ENCODE measurements around the gene ABCC6. TPM values are rescaled to one million over a fixed set of nuclear protein-coding genes. Genes with fewer than 3 reads are reported as not detected.

Gene ABCC6
- total and polyA plus RNA-seq, 9 donors, result 0.12 to 2.0 (median 0.88) TPM

DNA sequence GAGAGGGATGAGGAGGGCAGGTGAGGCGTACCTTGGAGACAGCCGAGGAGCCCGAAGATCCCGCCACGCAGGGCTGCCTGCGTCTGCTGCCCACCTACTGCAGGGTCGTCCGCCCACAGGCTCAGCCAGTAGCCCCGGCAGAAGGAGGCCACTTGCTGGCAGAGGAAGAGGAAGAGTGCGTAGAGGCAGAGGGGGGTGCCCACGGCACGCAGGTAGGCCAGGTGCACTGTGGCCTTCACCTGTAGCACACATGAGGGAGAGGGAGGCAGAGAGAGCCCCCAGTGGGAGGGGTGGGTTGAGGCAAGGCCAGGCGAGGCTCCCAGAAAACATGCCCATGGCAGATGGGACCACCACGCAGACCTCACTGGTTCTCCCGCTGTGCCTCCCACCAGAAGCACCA, 53.7 kb downstream of the ABCC6 start:
- Histone ChIP-seq H3K4me3 (no peak overlapping the region), H3K36me3 (no peaks in the 10 kb centered on the region), H3K9me3 (no peaks in the 10 kb centered on the region), H3K4me1 (ENCODE audit: insufficient read depth) (no peaks in the 10 kb centered on the region), H3K27me3 (no peaks in the 10 kb centered on the region), H3K27ac (no peak overlapping the region)
- intact Hi-C loops (cut with DNase I), result no loop called here
- TF ChIP-seq CTCF (IDR thresholded peaks at IDR 0.05) (no peak), POLR2A (IDR thresholded peaks at IDR 0.05) (no peak)
- DNase-seq, result no peak
- 92 to 95% (median 93%) methylated on average over 15 of the region's 15 CpGs for WGBS, 3 donors

DNA sequence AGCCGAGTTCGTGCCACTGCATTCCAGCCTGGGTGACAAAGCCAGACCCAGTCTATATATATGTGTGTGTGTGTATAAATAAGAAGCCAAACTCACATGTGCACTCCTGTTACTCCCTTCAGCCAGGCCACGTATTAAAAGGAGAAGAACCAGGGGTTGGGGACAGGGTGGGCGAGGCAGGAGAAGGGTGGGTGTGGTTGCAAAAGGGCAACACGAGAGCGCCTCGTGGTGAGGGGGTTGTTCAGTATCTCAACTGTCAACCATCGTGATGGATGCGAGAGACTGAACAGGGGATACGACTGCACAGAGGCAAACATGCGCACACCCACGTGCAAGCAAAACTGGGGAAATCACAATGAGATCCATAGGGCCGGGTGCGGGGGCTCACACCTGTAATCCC, 54.9 kb downstream of the ABCC6 start:
- intact Hi-C loops (cut with DNase I), result no loop called here
- no peaks in the 10 kb centered on the region for H3K27me3 ChIP-seq
- no peak overlapping the region for H3K27ac ChIP-seq
- no peaks in the 10 kb centered on the region for H3K36me3 ChIP-seq
- H3K4me1 ChIP-seq (ENCODE audit: insufficient read depth), result no peaks in the 10 kb centered on the region
- 86 to 93% (median 89%) methylated on average over 14 of the region's 14 CpGs for WGBS, 3 donors
- DNase-seq, result no peak
- H3K4me3 ChIP-seq, result no peak overlapping the region
- H3K9me3 ChIP-seq, result no peaks in the 10 kb centered on the region
- no peak for TF ChIP-seq POLR2A (IDR thresholded peaks at IDR 0.05)
- no peak for TF ChIP-seq CTCF (IDR thresholded peaks at IDR 0.05)
- no peak for TF ChIP-seq EP300 (IDR thresholded peaks at IDR 0.05)

DNA sequence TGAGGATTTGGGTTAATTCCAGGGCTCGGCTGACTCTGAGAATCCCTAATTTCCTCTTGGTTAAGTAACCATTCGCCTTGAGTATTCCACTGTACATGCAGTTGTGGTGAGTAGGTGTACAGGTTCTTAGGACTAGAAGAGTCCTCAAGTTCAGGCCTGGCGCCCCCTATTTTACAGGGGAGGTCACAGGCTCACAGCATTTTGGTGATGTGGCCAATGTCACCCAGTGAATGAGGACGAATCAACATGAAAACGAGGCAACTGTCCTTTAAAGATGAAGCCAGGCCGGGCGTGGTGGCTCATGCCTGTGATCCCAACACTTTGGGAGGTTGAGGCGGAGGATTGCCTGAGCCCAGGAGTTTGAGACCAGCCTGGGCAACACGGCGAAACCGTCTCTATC, 55.4 kb downstream of the ABCC6 start:
- Histone ChIP-seq H3K36me3 (no peaks in the 10 kb centered on the region), H3K4me3 (no peak overlapping the region), H3K9me3 (no peaks in the 10 kb centered on the region), H3K4me1 (ENCODE audit: insufficient read depth) (no peaks in the 10 kb centered on the region), H3K27me3 (no peaks in the 10 kb centered on the region), H3K27ac (no peak overlapping the region)
- no peak for DNase-seq
- intact Hi-C loops (cut with DNase I), result no loop called here
- TF ChIP-seq EP300 (IDR thresholded peaks at IDR 0.05) (no peak), POLR2A (IDR thresholded peaks at IDR 0.05) (no peak), CTCF (IDR thresholded peaks at IDR 0.05) (no peak)
- 79 to 85% (median 84%) methylated on average over 11 of the region's 11 CpGs for WGBS, 3 donors

GRCh38 chr16:16166949-16167348, 56.3 kb downstream of the ABCC6 start:
- 39 to 43% (median 39%) methylated on average over 2 of the region's 2 CpGs for WGBS, 3 donors

More at GRCh38 chr16:16166949-16167348, 56.3 kb downstream of the ABCC6 start:
- TF ChIP-seq POLR2A (IDR thresholded peaks at IDR 0.05) (no peak), CTCF (IDR thresholded peaks at IDR 0.05) (no peak), EP300 (IDR thresholded peaks at IDR 0.05) (no peak)
- Histone ChIP-seq H3K27me3 (no peaks in the 10 kb centered on the region), H3K4me1 (ENCODE audit: insufficient read depth) (no peaks in the 10 kb centered on the region), H3K4me3 (no peak overlapping the region), H3K27ac (no peak overlapping the region), H3K9me3 (no peaks in the 10 kb centered on the region), H3K36me3 (no peaks in the 10 kb centered on the region)
- DNase-seq, result no peak
- intact Hi-C loops (cut with DNase I), result no loop called here

Measured in ovary (tissue), 9 donors.